Measurements from ENCODE around the gene ZNF12. TPM values are rescaled to one million over a fixed set of nuclear protein-coding genes. Genes with fewer than 3 reads are reported as not detected.
"Not testable (repeated sequence)": the region's sequence is repeated elsewhere in the genome, so short reads cannot be mapped to it uniquely, and the experiment has no call there.

ZNF12 gene
- total RNA-seq, 1 experiment from 2014 or later, result 32.4 TPM

GRCh38 chr7:6675807-6676405, 30.8 kb downstream of the ZNF12 start:
- CTCF ChIA-PET, result no interaction called here
- Mint-ChIP-seq H3K36me3 (ENCODE audit: insufficient read depth, unreplicated experiment) (peaks cover 4% of the 10 kb centered on the region), H3K4me3 (ENCODE audit: low read depth, unreplicated experiment) (no peak overlapping the region), H3K4me1 (ENCODE audit: low read depth, unreplicated experiment) (no peaks in the 10 kb centered on the region), H3K9me3 (ENCODE audit: low read depth, unreplicated experiment) (peaks cover 40% of the 10 kb centered on the region), H3K27me3 (ENCODE audit: unreplicated experiment) (no peaks in the 10 kb centered on the region), H3K27ac (ENCODE audit: unreplicated experiment) (no peak overlapping the region)
- no TSS peak for BruUV-seq (replicated peaks)
- TF ChIP-seq CTCF (IDR thresholded peaks at IDR 0.05; ENCODE audit: unreplicated experiment), result no peak
- intact Hi-C loops (cut with micrococcal nuclease; ENCODE audit: unreplicated experiment), result no loop called here
- no peak for DNase-seq

GRCh38 chr7:6670851-6671250, 35.9 kb downstream of the ZNF12 start:
- DNase-seq; CTCF ChIA-PET; H3K36me3 Mint-ChIP-seq (ENCODE audit: insufficient read depth, unreplicated experiment); H3K27ac Mint-ChIP-seq (ENCODE audit: unreplicated experiment); H3K27me3 Mint-ChIP-seq (ENCODE audit: unreplicated experiment); H3K4me1 Mint-ChIP-seq (ENCODE audit: low read depth, unreplicated experiment); H3K4me3 Mint-ChIP-seq (ENCODE audit: low read depth, unreplicated experiment); BruUV-seq (replicated peaks); intact Hi-C loops (cut with micrococcal nuclease; ENCODE audit: unreplicated experiment): not testable (repeated sequence)
- H3K9me3 Mint-ChIP-seq (ENCODE audit: low read depth, unreplicated experiment), result peaks cover 39% of the 10 kb centered on the region

DNA sequence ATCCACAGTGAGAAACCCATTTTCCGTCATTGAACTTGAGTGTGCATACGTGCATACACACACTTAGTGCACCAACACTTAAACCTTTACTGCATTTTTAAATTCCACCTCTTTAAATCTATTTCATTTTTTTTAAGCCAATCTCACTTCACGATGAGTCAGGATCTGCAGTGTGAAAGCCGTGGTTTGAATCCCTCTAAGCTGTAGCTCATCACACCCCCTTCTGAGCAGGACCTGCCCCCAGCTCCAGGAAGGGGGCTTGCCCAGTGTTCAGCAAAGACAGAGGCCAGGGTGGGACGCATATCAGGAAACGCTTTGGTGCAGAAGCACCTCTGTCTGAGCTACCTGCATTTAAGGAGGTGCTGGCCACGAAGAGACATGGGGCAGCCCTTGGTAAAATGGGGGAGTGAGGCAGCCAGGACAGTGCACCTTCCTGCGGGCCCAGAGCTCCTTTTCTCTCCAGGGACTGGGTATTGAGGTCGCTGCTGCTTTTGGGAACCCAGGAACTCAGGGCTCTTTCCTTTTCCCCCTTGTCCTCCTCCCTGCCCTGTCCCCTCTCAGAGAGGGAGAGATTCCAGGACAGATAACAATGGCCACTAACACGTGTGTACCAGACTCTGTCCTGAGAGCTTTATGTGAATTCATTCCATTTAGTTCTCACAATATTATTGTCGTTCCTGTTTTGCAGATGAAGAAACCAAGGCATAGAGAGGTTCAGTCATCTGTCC, 48.0 kb downstream of the ZNF12 start:
- TF ChIP-seq CTCF (IDR thresholded peaks at IDR 0.05; ENCODE audit: unreplicated experiment), result no peak
- H3K4me1 Mint-ChIP-seq (ENCODE audit: low read depth, unreplicated experiment), result no peaks in the 10 kb centered on the region
- no peak overlapping the region for H3K4me3 Mint-ChIP-seq (ENCODE audit: low read depth, unreplicated experiment)
- CTCF ChIA-PET, result no interaction called here
- no peaks in the 10 kb centered on the region for H3K27me3 Mint-ChIP-seq (ENCODE audit: unreplicated experiment)
- no peak for DNase-seq
- no TSS peak for BruUV-seq (replicated peaks)
- peaks cover 27% of the 10 kb centered on the region for H3K36me3 Mint-ChIP-seq (ENCODE audit: insufficient read depth, unreplicated experiment)
- H3K9me3 Mint-ChIP-seq (ENCODE audit: low read depth, unreplicated experiment), result peaks cover 8% of the 10 kb centered on the region
- intact Hi-C loops (cut with micrococcal nuclease; ENCODE audit: unreplicated experiment), result no loop called here
- no peak overlapping the region for H3K27ac Mint-ChIP-seq (ENCODE audit: unreplicated experiment)

DNA sequence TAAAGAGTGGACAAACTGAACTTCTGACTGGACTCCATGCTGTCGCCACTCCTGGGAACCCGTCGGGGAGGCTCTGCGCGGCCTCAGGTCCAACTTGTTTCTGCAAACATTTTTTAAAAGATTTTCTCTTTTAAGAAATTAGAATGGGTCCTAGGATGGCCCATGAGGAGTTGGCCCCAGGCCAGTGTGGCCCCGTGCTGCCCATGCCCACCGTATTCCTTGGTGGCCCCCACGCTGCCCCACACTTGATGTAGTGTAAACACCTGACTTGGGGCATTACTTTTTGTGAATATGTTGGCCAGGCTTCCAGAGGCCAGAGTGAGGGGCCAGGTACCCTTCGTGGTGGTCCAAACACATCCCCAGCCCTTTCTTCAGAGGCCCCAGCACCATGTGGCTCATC, 50.3 kb downstream of the ZNF12 start:
- intact Hi-C loops (cut with micrococcal nuclease; ENCODE audit: unreplicated experiment), result no loop called here
- no peak for TF ChIP-seq CTCF (IDR thresholded peaks at IDR 0.05; ENCODE audit: unreplicated experiment)
- Mint-ChIP-seq H3K27ac (ENCODE audit: unreplicated experiment) (no peak overlapping the region), H3K36me3 (ENCODE audit: insufficient read depth, unreplicated experiment) (peaks cover 51% of the 10 kb centered on the region), H3K4me1 (ENCODE audit: low read depth, unreplicated experiment) (no peaks in the 10 kb centered on the region), H3K27me3 (ENCODE audit: unreplicated experiment) (no peaks in the 10 kb centered on the region), H3K9me3 (ENCODE audit: low read depth, unreplicated experiment) (peaks cover 8% of the 10 kb centered on the region), H3K4me3 (ENCODE audit: low read depth, unreplicated experiment) (no peak overlapping the region)
- CTCF ChIA-PET, result interaction anchor here (0.7 kb wide), 1 partner anchor 624 kb away, joined by 5 read pairs; no protein-coding TSS in a partner anchor
- no TSS peak for BruUV-seq (replicated peaks)
- no peak for DNase-seq

Measured in Calu3 (cell line).